Germinal center (tissue), 1 donor: ENCODE measurements around the gene SEH1L.
A peak's percentile ranks its signal among the peaks of the same experiment; 100 is the strongest.
"Not testable (repeated sequence)": the region's sequence is repeated elsewhere in the genome, so short reads cannot be mapped to it uniquely, and the experiment has no call there.

Source experiments
- DNase-seq: peaks from one replicate; pipeline ENCODE4 v3.0.0; 2012; ENCODE audit warnings: mixed read lengths, low spot score

Gene SEH1L, protein sequence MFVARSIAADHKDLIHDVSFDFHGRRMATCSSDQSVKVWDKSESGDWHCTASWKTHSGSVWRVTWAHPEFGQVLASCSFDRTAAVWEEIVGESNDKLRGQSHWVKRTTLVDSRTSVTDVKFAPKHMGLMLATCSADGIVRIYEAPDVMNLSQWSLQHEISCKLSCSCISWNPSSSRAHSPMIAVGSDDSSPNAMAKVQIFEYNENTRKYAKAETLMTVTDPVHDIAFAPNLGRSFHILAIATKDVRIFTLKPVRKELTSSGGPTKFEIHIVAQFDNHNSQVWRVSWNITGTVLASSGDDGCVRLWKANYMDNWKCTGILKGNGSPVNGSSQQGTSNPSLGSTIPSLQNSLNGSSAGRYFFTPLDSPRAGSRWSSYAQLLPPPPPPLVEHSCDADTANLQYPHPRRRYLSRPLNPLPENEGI

DNA sequence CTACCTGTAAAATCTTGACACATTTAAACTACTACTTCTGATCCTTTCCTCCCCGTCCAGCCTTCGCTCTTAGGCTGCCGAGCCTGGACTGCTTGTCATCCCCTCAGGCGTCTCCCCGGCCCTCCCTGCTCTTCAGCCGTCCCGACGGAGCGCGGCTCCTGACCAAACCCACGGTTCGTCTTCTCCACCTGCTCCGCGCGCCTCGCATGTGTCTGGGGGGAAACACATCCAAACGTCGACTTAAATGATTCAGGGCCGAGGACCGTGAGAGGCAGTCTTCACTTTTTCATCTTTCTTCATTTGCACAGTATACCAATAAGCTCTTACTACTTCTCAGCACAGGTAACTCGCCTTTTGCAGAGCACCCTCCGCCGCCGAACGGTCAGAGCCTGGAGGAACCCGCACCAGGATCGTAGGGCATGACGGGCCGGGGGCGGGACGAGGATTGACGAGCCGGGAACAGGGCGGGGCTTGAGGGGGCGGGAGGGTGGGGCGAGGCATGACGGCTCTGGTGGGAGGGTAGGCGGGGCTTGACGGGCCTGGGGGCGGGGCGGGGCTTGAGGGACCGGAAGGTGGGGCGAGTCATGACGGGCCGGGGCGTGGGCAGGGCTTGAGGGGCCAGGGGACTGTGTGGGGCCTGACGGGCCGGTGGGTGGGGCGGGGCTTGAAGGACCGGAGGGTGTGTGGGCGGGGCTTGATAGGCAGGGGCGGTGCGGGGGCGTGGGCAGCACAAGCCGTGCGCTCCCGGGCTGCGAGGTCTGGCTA, at the start of gene SEH1L:
SEH1L (plus strand) TSS at position 727 of the 765 bp plus-strand sequence. CDS start 111 bp downstream, outside the sequence.
- peak; percentile 99 for DNase-seq

DNA sequence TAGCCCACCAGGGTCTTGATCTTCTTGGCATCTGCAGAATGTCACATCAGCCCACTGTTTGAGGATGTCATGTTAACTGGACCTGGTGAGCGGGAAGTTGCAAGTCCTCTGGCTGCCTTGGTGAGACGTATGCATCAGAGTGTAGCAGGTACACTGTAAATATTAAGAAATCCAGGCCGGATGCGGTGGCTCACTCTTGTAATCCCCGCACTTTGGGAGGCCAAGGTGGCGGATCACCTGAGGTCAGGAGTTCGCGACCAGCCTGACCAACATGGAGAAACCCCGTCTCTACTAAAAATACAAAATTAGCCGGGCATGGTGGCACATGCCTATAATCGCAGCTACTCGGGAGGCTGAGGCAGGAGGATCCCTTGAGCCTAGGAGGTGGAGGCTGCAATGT, 46.6 kb upstream of the SEH1L start:
- not testable (repeated sequence) for DNase-seq

DNA sequence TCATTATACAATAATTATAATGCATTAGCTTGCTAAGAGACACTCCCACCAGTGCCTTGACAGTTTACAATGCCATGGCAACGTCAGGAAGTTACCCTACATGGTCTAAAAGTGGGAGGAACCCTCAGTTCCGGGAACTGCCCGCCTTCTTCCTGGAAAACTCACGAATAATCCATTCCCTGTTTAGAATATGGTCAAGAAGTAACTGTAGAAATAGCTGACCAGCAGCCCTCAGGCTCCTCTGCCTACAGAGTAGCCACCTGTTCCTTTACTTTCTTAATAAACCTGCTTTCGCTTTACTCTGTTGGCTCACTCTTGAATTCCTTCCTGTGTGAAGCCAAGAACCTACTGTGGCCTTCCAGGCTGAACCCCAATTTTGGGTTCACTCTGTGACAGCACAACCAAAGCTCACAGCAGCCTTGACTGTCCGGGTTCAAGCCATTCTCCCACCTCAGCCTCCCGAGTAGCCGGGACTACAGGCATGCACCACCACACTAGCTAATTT, 43.7 kb upstream of the SEH1L start:
- no peak for DNase-seq

DNA sequence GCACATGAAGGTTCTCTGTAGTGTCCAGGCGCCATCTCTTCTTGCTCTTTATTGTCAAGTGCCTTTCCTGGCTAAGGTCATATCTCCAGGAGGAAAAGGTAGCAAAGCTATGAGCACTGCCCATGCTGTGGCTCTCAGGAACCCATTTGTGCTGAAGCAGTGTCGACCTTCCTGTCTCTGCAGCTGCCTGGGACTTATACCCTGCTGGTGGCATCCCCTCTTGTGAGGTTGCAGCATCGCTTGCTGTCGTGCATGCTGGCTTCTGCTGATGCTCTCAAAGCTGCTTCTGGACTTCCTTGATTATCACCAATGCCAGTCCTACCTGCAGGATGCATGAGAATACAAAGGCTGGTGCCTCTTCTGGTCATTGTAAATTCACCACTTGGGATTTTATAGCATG, 41.7 kb upstream of the SEH1L start:
- DNase-seq: no peak

DNA sequence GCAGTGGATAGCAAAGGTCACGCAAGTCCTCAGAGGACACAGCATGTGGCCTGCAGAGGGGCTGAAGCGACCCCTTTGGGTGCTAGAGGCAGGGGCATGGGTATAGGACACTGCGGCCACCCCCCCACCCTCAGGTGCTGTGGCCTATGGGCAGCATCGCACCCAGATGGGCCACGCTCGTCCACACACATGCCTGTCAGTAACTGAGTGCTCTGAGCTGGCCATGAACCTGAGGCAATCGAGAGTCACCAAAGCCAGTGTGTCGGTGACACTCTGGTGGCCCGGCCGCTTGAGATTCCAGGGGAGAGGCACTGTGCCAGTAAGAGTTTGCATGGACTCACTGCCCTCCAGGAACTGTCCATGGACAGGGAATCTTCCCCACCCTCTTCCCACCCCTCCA, 41.0 kb upstream of the SEH1L start:
- no peak for DNase-seq

DNA sequence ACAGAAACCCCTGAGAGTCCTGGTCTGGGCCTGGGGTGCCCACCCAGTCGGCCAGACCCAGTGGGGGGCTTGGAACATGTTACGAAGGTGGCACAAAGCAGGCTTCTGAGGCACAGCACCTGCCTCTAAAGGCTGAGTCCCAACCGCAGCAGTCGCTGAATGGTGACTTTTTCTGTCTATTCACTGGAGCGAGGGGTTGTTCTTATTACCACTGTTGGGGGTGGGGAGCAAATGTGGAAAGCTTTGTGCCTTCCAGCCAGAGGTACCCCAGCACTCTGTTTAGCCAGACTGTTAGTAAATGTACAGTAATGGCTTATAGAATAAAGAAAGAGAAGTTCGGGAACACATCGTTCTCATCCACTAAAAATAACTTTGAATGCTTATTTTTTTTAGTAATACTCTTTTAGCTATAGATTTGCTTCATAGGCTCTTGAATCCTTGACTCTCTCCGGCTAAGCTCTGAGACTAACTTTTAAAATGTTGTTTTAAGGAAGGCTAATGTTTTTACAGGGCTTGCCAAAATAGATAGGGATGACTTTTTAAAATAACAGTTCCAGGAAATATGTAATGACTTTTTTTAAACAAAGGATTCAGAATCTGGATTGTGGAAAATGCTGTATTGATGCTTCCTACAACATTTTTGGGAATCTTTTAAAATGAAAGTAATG, 40.4 kb upstream of the SEH1L start:
- no peak for DNase-seq

DNA sequence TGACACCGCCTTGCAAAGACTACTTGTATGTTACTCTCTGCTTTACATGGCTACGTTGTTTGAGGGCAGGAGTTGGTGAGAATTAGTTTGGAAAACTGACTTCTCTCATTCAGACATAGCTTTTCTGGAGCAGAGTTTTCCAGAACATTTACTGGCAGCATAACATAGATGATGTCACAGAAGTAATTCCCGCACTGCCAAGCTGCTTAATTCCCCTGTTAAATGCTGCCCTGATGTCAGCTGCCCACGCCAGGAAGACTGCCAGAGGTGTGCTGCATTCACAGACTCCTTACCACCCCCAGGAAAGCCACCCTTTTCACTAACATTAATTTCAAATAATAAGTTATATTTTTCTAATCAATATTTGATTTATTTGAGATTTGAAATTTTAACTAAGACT, 39.1 kb upstream of the SEH1L start:
- DNase-seq: no peak

DNA sequence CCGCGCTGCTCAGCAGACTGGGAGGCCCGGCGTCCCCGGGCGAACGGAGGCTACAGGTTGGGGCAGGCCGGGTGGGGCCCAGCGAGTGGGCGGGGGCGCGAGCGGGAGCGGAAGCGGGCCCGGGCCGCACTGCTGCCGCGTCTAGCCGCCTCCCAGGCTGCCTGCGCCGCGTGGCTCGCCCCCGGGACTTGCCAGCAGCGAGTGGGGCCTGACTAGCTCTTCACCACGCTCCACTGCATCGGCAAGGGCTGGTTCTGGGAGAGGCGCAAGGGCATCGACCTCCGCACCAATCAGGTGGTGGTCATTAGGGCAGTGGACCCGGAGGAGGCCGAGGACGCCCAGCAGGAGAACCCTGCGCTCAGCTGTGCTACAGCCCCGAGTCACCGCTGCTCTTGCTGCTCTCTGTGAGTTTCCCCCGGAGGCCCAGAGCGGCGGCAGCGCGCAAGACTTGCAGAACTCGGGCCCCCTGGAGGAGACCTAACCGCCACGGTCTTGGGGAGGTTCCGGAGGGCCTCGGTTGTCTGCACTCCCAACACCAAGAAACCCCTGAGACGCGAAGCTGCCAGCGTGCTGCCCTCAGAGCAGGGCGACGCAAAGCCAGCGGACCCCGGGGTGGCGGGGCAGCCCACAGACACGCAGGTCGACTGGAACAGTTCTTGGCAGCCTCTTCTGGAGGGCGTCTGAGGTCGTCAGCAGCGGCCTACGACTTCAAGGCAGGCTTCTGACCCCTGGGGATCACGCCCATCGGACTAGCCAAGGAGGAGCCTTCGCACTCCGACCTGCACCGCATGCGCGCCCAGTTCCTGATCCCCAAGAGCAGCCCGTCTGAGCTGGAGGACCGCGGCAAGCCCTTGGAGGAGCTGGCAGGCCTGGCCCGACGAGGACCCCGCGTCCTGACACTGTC, 36.5 kb upstream of the SEH1L start:
- DNase-seq: peak; percentile 60

DNA sequence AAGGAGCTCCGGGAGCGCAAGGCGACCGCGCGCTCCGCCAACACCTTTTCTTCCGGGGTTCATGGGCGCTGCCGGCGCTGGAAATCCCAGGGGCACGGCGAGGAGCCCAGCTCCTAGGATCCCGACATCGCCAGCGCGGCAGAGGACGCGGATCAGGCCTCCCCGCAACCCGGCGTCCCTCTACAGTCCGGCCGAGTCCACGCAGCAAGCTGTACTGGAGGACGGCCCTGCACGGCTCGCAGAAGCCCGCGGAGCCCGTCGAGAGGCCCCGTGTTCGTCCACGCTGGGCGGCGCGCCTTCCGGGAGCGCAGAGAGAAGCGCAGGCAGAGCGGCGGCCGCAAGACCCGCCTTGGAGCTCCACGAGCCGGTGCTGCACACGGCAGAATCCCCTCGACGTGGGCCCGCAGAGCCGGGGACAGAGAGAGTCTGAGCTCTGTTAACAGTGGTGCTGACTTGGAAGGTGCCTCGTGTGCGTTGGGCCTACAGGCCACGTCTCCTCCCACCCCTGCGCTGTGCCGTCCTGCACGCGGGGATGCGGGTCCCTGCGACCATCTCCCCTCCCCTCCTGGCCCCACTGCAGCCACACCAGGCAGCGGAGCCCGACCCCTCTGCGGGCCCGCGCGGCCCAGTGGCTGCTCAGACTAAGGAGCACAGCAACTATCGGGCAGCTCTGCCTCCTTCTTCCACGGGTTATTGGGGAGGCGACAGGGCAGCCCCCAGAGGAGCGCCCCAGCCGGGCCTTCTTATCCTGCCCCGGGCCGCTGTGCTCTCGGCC, 35.7 kb upstream of the SEH1L start:
- DNase-seq: no peak

DNA sequence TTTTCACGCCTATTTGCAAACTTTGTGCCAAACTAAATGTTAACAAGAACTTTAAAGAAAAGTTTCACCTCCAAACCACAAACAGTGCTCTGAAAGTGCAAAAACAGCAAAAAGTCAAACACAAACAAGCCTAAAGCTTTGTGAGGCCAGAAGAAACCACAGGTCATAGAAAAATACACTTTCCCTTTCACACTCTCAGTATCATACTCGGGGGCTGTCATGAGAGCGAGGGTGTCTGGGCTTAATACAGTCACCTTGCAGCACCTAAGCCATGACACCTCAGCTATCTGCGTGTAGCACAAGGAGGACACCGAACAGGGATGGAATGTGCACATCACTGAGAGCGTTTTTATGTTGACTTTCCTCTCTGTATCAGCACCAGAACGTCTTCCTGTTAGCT, 26.6 kb upstream of the SEH1L start:
- no peak for DNase-seq

DNA sequence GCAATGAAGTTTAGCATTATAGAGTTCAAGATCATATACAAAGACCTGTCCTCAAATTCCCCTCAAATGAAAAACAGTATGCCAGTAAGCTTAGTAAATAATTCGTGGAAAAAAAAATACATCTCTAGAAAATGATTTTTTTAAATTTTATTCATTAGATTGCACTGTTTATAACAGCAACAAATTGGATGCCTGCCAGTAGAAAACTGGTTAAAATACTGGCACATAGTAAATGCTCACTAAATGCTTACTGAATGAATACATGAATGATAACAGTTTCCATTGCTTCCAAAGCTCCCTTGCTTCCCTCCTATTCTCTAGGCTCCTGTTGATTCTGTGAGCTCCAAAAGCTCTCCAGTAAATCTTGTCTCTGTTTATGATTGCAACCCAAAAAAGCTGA, 25.5 kb upstream of the SEH1L start:
- DNase-seq: no peak

DNA sequence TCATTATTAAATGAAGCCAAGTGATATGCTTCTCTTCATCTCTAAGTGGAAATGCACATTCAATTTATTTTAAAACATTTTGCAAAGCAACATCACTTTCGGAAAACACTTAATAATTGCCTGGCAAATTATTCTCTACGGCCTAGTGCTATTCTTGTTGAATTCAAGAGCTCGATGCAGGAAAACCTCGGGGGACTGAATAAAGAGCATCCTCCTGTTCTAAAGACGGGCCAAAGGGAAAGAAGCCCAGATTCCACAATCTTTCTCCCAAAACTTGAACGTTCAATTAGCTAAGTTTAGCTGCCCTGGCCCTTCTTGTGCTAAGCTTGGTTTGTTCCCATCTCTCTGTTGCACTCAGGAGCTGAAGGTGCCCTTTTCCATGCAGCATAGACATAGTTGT, 23.2 kb upstream of the SEH1L start:
- DNase-seq: no peak

DNA sequence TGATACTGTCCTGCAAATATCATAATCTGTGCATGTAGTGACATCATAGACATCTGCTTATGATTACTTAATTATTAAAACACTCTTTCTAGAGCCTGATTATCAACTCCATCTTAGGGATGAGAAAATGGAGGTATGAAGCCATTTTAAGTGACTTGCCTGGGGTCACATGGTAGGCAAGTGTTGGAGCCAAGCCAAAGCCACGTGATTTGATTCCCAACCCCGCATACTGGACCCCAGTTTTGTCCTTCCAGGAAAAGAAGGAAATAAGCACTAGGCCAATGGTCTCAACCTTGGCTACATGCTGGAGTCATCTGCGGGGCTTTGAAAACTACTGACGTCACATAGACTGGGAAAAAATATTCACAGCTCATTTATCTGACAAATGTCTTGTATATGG, 19.6 kb upstream of the SEH1L start:
- DNase-seq: no peak

DNA sequence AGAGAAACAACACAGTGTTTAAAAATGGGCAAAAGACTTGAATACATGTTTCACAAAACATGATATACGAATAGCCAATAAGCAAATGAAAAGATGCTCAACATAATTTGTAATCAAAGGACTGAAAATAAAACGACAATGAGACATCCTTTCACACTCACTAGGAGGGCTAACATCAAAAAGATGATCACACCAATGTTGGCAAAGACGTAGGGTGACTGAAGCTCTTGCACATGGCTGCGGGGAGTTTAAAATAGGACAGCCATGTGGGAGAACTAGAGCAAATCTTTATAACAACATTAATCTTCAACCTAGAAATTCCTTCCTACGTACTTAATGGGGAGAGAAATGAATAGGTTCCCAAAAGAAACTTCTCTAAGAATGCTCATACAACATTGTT, 19.2 kb upstream of the SEH1L start:
- no peak for DNase-seq

DNA sequence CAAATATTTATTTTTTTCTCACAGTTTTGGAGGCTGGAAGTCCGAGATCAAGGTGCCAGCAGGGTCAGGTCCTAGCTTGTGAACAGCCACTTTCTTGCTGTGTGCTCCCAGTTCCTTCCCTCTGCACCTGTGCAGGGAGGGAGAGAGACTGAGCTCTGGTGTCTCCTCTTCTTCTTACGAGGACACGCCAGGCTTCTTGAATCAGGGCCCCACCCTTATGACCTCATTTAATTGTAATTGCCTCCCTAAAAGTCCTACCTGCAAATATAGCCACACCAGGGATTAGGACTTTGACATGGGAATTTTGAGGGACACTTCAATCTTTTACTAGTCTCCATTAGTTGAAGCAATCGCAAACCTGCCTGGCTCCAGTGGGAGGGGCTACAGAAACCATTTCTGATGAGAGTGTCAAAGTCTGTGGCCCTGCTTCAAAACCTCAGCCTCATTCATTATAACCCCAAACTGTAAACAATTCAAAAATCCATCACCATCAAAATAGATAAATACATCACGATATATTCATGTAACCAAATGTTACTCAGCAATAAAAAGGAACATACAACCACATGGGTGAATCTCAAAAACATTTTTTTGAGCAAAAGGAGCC, 18.2 kb upstream of the SEH1L start:
- DNase-seq: no peak

DNA sequence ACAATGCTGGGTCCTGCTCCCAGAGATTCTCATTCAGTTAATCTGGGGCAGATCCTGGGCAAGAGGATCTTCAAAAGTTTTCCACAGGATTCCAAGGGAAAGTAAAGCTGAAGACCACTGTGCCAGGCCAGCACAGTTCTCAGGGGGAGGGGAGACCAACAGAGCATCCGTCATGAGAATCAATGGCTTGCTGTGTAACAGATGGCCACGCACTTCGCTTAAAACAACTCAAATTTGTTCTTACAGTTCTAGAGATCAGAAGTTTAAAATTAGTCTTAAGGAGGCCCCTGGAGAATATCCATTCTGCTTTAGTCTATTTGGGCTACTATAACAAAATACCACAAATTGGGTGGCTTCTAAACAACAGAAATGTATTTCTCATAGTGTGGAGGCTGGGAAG, 17.4 kb upstream of the SEH1L start:
- no peak for DNase-seq

DNA sequence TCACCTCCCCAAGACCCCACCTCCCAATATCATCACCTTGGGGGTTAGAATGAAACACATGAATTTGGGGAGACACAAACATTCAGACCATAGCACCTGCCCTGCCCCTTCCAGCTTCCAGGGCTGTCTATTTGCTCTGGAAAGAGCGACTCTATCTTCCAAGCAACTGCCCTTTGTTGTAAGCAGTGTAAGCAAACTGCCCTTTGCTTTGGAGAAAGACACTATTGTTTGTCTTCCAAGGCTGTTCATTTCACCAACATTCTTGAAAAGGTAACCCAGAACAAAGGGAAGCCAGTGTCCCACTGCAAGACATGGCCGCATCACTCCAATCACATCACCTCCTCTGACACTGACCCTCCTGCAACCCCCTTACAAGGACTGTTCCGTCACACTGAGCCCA, 16.9 kb upstream of the SEH1L start:
- DNase-seq: no peak

DNA sequence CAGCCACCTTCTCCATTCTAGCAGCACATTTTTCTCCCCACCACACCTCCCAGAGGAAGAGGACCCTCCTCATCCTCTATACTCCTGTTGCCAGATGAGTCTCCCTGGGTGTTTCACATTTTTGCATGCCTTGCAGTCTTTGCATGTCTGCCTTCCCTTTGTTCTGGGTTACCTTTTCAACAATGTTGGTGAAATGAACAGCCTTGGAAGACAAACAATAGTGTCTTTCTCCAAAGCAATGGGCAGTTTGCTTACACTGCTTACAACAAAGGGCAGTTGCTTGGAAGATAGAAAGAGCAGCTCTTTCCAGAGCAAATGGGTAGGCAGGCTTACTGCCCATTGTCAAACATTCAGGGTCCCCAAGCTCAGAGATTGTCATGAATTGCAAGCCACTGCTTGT, 14.5 kb upstream of the SEH1L start:
- DNase-seq: no peak

DNA sequence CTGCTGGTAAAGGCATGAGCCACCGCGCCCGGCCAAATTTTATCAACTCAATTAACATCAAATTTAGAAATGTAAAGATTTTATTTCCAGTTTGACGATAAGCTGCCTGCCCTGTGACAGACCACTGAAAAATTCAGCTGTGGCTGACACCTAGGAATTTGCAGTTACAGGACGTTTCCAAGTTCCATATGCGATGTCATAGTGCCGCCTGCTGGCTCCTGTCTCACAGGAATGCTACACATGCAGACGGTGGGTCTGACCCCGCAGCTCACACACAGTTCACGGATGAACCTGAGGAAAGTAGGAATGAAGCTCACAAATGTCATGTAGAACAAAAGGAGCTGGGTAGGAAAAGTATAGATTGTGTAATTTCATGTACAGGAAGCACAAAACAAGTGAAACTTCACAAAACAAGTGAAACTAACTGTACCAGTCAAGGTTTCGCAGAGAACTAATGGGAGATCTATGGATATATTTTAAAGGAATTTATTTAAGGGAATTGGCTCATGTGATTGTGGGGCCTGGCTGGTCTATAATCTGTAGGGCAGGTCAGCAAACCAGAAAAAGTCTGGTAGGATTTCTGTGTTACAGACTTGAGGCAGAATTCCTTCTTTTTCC, 13.2 kb upstream of the SEH1L start:
- DNase-seq: peak; percentile 65

DNA sequence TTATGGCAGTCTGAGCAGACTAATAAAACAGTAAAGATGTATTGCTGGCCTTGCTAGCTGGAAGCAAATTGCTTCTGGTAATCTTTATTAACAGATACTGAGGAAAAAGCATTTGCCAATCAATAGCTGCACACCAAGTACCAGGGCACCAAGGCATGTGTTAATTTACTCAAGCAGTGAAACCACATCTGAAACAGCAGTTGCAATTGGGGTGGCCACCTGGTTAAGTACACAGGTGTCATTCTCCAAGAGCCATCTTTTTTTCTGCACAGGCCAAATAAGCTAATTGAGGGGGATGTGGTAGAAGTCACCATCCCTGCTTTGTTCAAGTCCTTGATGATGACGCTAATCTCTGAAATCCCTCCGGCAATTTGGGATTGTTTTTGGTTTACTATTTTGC, 8.6 kb upstream of the SEH1L start:
- no peak for DNase-seq
